ENCODE data around the gene METTL9. TPM values are rescaled to one million over a fixed set of nuclear protein-coding genes. Genes with fewer than 3 reads are reported as not detected.
"Not testable (repeated sequence)": the region's sequence is repeated elsewhere in the genome, so short reads cannot be mapped to it uniquely, and the experiment has no call there.

METTL9 gene
- total and polyA plus RNA-seq, 9 donors, result 62.9 to 222 (median 87.0) TPM

GRCh38 chr16:21568502-21569189 lies 30.7 kb upstream of the METTL9 start:
- Histone ChIP-seq H3K27me3 (no peaks in the 10 kb centered on the region), H3K9me3 (no peaks in the 10 kb centered on the region), H3K27ac (no peak overlapping the region), H3K4me1 (ENCODE audit: insufficient read depth) (no peaks in the 10 kb centered on the region), H3K4me3 (no peak overlapping the region), H3K36me3 (no peaks in the 10 kb centered on the region)
- DNase-seq, result no peak
- intact Hi-C loops (cut with DNase I), result loop anchor here in 1 of 4 donors (5.0 kb wide), 1 partner anchor 1124 kb away; no protein-coding TSS in a partner anchor
- WGBS, 3 donors, result 84 to 87% (median 86%) methylated on average over 6 of the region's 6 CpGs
- TF ChIP-seq POLR2A (IDR thresholded peaks at IDR 0.05), result no peak
- no peak for TF ChIP-seq EP300 (IDR thresholded peaks at IDR 0.05)
- TF ChIP-seq CTCF (IDR thresholded peaks at IDR 0.05), result no peak

- Histone ChIP-seq H3K36me3 (no peaks in the 10 kb centered on the region), H3K4me1 (ENCODE audit: insufficient read depth) (no peaks in the 10 kb centered on the region), H3K9me3 (no peaks in the 10 kb centered on the region), H3K4me3 (no peak overlapping the region), H3K27me3 (no peaks in the 10 kb centered on the region), H3K27ac (no peak overlapping the region)
- intact Hi-C loops (cut with DNase I), result no loop called here
- TF ChIP-seq POLR2A (IDR thresholded peaks at IDR 0.05) (no peak), CTCF (IDR thresholded peaks at IDR 0.05) (no peak), EP300 (IDR thresholded peaks at IDR 0.05) (no peak)
- 81 to 86% (median 86%) methylated on average over 4 of the region's 4 CpGs for WGBS, 3 donors
- no peak for DNase-seq
Measured at GRCh38 chr16:21570676-21571017, 28.7 kb upstream of the METTL9 start.

- intact Hi-C loops (cut with DNase I); H3K4me1 ChIP-seq (ENCODE audit: insufficient read depth); H3K27me3 ChIP-seq; DNase-seq; H3K4me3 ChIP-seq; H3K36me3 ChIP-seq; H3K27ac ChIP-seq; H3K9me3 ChIP-seq: not testable (repeated sequence)
- WGBS, 3 donors, result 92 to 98% (median 95%) methylated on average over 9 of the region's 9 CpGs
Measured at GRCh38 chr16:21573506-21573905, 25.9 kb upstream of the METTL9 start.

- WGBS, 3 donors, result 76 to 78% (median 78%) methylated on average over 4 of the region's 4 CpGs
- intact Hi-C loops (cut with DNase I), result no loop called here
- TF ChIP-seq EP300 (IDR thresholded peaks at IDR 0.05), result no peak
Measured at GRCh38 chr16:21574372-21574771, 25.0 kb upstream of the METTL9 start.

GRCh38 chr16:21576323-21576722 lies 23.1 kb upstream of the METTL9 start:
- H3K4me3 ChIP-seq; H3K27ac ChIP-seq; H3K4me1 ChIP-seq (ENCODE audit: insufficient read depth); H3K36me3 ChIP-seq; H3K27me3 ChIP-seq; DNase-seq; intact Hi-C loops (cut with DNase I); H3K9me3 ChIP-seq: not testable (repeated sequence)
- whole genome bisulfite sequencing, 3 donors, result 87 to 94% (median 91%) methylated on average over 2 of the region's 2 CpGs

More at GRCh38 chr16:21574372-21574771, 25.0 kb upstream of the METTL9 start:
- H3K27ac ChIP-seq, result no peak overlapping the region
- no peaks in the 10 kb centered on the region for H3K4me1 ChIP-seq (ENCODE audit: insufficient read depth)
- H3K4me3 ChIP-seq, result no peak overlapping the region
- no peaks in the 10 kb centered on the region for H3K36me3 ChIP-seq
- DNase-seq, result no peak
- no peaks in the 10 kb centered on the region for H3K9me3 ChIP-seq
- no peaks in the 10 kb centered on the region for H3K27me3 ChIP-seq

- WGBS, 3 donors, result 67 to 80% (median 78%) methylated on average over 2 of the region's 2 CpGs
Measured at GRCh38 chr16:21577487-21577886, 21.9 kb upstream of the METTL9 start.

GRCh38 chr16:21578311-21578710 lies 21.1 kb upstream of the METTL9 start:
- H3K27ac ChIP-seq; H3K27me3 ChIP-seq; H3K4me3 ChIP-seq; H3K4me1 ChIP-seq (ENCODE audit: insufficient read depth); intact Hi-C loops (cut with DNase I); DNase-seq; H3K36me3 ChIP-seq; H3K9me3 ChIP-seq: not testable (repeated sequence)
- 85 to 90% (median 85%) methylated on average over 5 of the region's 5 CpGs for WGBS, 3 donors

More at GRCh38 chr16:21577487-21577886, 21.9 kb upstream of the METTL9 start:
- H3K9me3 ChIP-seq; DNase-seq; H3K4me1 ChIP-seq (ENCODE audit: insufficient read depth); intact Hi-C loops (cut with DNase I); H3K4me3 ChIP-seq; H3K36me3 ChIP-seq; H3K27ac ChIP-seq; H3K27me3 ChIP-seq: not testable (repeated sequence)

GRCh38 chr16:21580131-21580530 lies 19.2 kb upstream of the METTL9 start:
- H3K27ac ChIP-seq; H3K4me3 ChIP-seq; DNase-seq; H3K9me3 ChIP-seq; H3K36me3 ChIP-seq; H3K4me1 ChIP-seq (ENCODE audit: insufficient read depth); H3K27me3 ChIP-seq: not testable (repeated sequence)
- intact Hi-C loops (cut with DNase I), result loop anchor here in 2 of 4 donors (5.0 to 10.0 kb wide), 2 partner anchors 127 to 135 kb away; no protein-coding TSS in a partner anchor
- 86 to 93% (median 88%) methylated on average over 6 of the region's 6 CpGs for WGBS, 3 donors

Data from ovary (tissue), 9 donors.